H1 (cell line): ENCODE results near the gene ACOT7.

Source experiments
- EGR1 ChIP-seq: IDR thresholded peaks from 2 replicates; pipeline ENCODE4 v1.6.1; 2011; ENCODE audit warnings: low read depth, low read length, borderline replicate concordance
- POLR2A ChIP-seq, 2 experiments: IDR thresholded peaks; 1 replicate in 1 of 2; 2 replicates in 1 of 2; pipeline ENCODE4 v1.6.1; 2011; ENCODE audit warnings: low read depth in 2 of 2, low read length in 2 of 2, mild to moderate bottlenecking in 2 of 2; ENCODE audit errors: control extremely low read depth in 1 of 2
- RBBP5 ChIP-seq: IDR thresholded peaks from 2 replicates; pipeline ENCODE4 v1.7.1; 2012; ENCODE audit warnings: low read depth, mild to moderate bottlenecking, inconsistent platforms, low read length, moderate library complexity, borderline replicate concordance
- RFX5 ChIP-seq: IDR thresholded peaks from 2 replicates; pipeline ENCODE4 v1.6.1; 2011; ENCODE audit warnings: low read depth, low read length, improper control_type of control experiment, borderline replicate concordance
- ZNF274 ChIP-seq: IDR thresholded peaks from 2 replicates; pipeline ENCODE4 v1.7.0; 2012; ENCODE audit warnings: low read length, borderline replicate concordance; ENCODE audit errors: extremely low read depth
- TF ChIP-seq, protein P1 (sequence below), 3 experiments: IDR thresholded peaks; 1 replicate in 2 of 3; 2 replicates in 1 of 3; pipeline versions ENCODE4 v1.5.1 to v1.6.1; 2011; ENCODE audit warnings: low read length in 3 of 3, mild to moderate bottlenecking in 3 of 3, inconsistent platforms in 2 of 3, low read depth in 1 of 3, moderate library complexity in 1 of 3; ENCODE audit not compliant: insufficient read depth in 1 of 3; ENCODE audit errors: control extremely low read depth in 1 of 3

DNA sequence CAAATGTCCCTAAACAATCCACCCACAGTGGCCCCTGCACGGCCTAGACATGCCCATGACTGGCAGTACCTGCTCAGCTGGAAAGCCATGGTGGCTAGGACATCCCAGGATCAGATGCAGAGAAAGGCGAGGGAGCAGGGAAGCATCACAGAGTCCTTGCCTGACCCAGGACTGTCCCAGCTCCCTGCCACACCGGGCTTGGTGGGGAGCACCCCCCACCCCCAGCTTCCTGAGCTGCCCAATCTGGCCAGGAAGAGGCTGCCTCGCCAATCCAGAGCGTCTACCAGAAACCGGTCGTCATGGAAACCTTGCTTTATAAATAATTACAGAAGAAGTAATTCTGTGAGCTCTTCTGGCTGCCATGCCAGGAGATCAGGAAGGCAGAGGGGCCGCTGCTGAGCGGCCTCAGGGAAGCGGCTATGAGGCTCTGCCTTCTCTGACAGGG, 34.8 kb downstream of the ACOT7 start:
- TF ChIP-seq RBBP5 (0 out of 2 replicates have a peak, but pooled peaks have one; percentile 59), ZNF274 (no peak), POLR2A (IDR thresholded peaks at IDR 0.05; ENCODE audit: control extremely low read depth in 1 of 2, low read depth in 2 of 2, low read length in 2 of 2) (no peak), EGR1 (no peak), RFX5 (no peak)
- TF ChIP-seq, protein P1, sequence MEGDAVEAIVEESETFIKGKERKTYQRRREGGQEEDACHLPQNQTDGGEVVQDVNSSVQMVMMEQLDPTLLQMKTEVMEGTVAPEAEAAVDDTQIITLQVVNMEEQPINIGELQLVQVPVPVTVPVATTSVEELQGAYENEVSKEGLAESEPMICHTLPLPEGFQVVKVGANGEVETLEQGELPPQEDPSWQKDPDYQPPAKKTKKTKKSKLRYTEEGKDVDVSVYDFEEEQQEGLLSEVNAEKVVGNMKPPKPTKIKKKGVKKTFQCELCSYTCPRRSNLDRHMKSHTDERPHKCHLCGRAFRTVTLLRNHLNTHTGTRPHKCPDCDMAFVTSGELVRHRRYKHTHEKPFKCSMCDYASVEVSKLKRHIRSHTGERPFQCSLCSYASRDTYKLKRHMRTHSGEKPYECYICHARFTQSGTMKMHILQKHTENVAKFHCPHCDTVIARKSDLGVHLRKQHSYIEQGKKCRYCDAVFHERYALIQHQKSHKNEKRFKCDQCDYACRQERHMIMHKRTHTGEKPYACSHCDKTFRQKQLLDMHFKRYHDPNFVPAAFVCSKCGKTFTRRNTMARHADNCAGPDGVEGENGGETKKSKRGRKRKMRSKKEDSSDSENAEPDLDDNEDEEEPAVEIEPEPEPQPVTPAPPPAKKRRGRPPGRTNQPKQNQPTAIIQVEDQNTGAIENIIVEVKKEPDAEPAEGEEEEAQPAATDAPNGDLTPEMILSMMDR (IDR thresholded peaks at IDR 0.05; ENCODE audit: control extremely low read depth in 1 of 3, insufficient read depth in 1 of 3, low read depth in 1 of 3, low read length in 3 of 3) = no peak
